H9 (cell line): ENCODE results near the gene FGD5. TPM values are rescaled to one million over a fixed set of nuclear protein-coding genes. Genes with fewer than 3 reads are reported as not detected.

Experiments used
- DNase-seq: peaks from one replicate; pipeline ENCODE4 v3.0.0-alpha.2; 2017
- H2AFZ ChIP-seq: one replicate; pipeline ENCODE4 v1.6.1; 2013; ENCODE audit warnings: mild to moderate bottlenecking, low read length, control low read depth, moderate library complexity
- H2AK5ac ChIP-seq: 2 replicates; pipeline ENCODE4 v1.6.1; 2013; ENCODE audit warnings: low read length, control low read depth, mixed read lengths; ENCODE audit not compliant: insufficient read length
- H2BK120ac ChIP-seq: one replicate; pipeline ENCODE4 v1.6.1; 2013; ENCODE audit warnings: low read depth, mild to moderate bottlenecking, low read length, control low read depth, inconsistent platforms; ENCODE audit not compliant: poor library complexity, severe bottlenecking
- H2BK12ac ChIP-seq: 2 replicates; pipeline ENCODE4 v1.6.1; 2013; ENCODE audit warnings: low read length, control low read depth, mixed read lengths, low read depth; ENCODE audit not compliant: insufficient read length
- H2BK15ac ChIP-seq: 2 replicates; pipeline ENCODE4 v1.6.1; 2013; ENCODE audit warnings: low read depth, low read length, control low read depth
- H2BK20ac ChIP-seq: one replicate; pipeline ENCODE4 v1.6.1; 2013; ENCODE audit warnings: low read depth, mild to moderate bottlenecking, low read length, control low read depth, inconsistent platforms; ENCODE audit not compliant: poor library complexity, severe bottlenecking
- H2BK5ac ChIP-seq: 2 replicates; pipeline ENCODE4 v1.6.1; 2013; ENCODE audit warnings: low read length, control low read depth, mixed read lengths; ENCODE audit not compliant: insufficient read length
- H3K14ac ChIP-seq: 2 replicates; pipeline ENCODE4 v1.6.1; 2013; ENCODE audit warnings: low read length, control low read depth; ENCODE audit not compliant: insufficient read depth
- H3K18ac ChIP-seq: 2 replicates; pipeline ENCODE4 v1.6.1; 2013; ENCODE audit warnings: low read depth, mild to moderate bottlenecking, mixed read lengths, low read length, control low read depth; ENCODE audit not compliant: insufficient read length
- H3K23ac ChIP-seq: 2 replicates; pipeline ENCODE4 v1.6.1; 2013; ENCODE audit warnings: low read length, control low read depth, mixed read lengths, low read depth; ENCODE audit not compliant: insufficient read length
- H3K23me2 ChIP-seq: 2 replicates; pipeline ENCODE4 v1.6.1; 2013; ENCODE audit warnings: low read depth, mild to moderate bottlenecking, mixed read lengths, low read length, control low read depth; ENCODE audit not compliant: insufficient read length, poor library complexity, severe bottlenecking
- H3K27ac ChIP-seq: 2 replicates; pipeline ENCODE4 v1.5.1; 2013; ENCODE audit warnings: low read length, control low read depth, mixed read lengths, low read depth; ENCODE audit not compliant: insufficient read length
- H3K27me3 ChIP-seq: 2 replicates; pipeline ENCODE4 v1.6.1; 2013; ENCODE audit warnings: low read length, control low read depth, inconsistent platforms; ENCODE audit not compliant: insufficient read depth
- H3K4ac ChIP-seq: 2 replicates; pipeline ENCODE4 v1.6.1; 2013; ENCODE audit warnings: low read depth, mild to moderate bottlenecking, control low read depth, inconsistent platforms, low read length, moderate library complexity
- H3K4me1 ChIP-seq: 2 replicates; pipeline ENCODE4 v1.6.1; 2013; ENCODE audit warnings: low read length, control low read depth, inconsistent platforms; ENCODE audit not compliant: insufficient read depth
- H3K4me2 ChIP-seq: 2 replicates; pipeline ENCODE4 v1.6.1; 2013; ENCODE audit warnings: low read length, control low read depth, mixed read lengths; ENCODE audit not compliant: insufficient read length, insufficient read depth
- H3K56ac ChIP-seq: 2 replicates; pipeline ENCODE4 v1.6.1; 2013; ENCODE audit warnings: low read depth, mild to moderate bottlenecking, mixed read lengths, low read length, control low read depth; ENCODE audit not compliant: insufficient read length
- H3K79me1 ChIP-seq: 2 replicates; pipeline ENCODE4 v1.6.1; 2013; ENCODE audit warnings: low read depth, mild to moderate bottlenecking, moderate library complexity, low read length, control low read depth, inconsistent platforms; ENCODE audit not compliant: insufficient read depth, poor library complexity, severe bottlenecking
- H3K79me2 ChIP-seq: 2 replicates; pipeline ENCODE4 v1.6.1; 2013; ENCODE audit warnings: low read length, control low read depth, inconsistent platforms; ENCODE audit not compliant: insufficient read depth
- H3K9ac ChIP-seq: 2 replicates; pipeline ENCODE4 v1.6.1; 2013; ENCODE audit warnings: low read length, control low read depth, mixed read lengths; ENCODE audit not compliant: insufficient read length; ENCODE audit errors: extremely low read depth
- H3K9me3 ChIP-seq: one replicate; pipeline ENCODE4 v1.6.1; 2013; ENCODE audit warnings: low read depth, low read length, inconsistent platforms; ENCODE audit not compliant: control insufficient read depth
- H3T11ph ChIP-seq: one replicate; pipeline ENCODE4 v1.6.1; 2013; ENCODE audit warnings: mild to moderate bottlenecking, low read length, control low read depth, inconsistent platforms
- H4K20me1 ChIP-seq: one replicate; pipeline ENCODE4 v1.6.1; 2013; ENCODE audit not compliant: control insufficient read depth, insufficient read length, insufficient read depth
- H4K5ac ChIP-seq: 2 replicates; pipeline ENCODE4 v1.6.1; 2013; ENCODE audit warnings: low read depth, mild to moderate bottlenecking, mixed read lengths, low read length, control low read depth; ENCODE audit not compliant: insufficient read length
- H4K8ac ChIP-seq: replicated peaks from 2 replicates; pipeline ENCODE4 v1.6.1; 2013; ENCODE audit warnings: low read length, control low read depth, mixed read lengths, low read depth; ENCODE audit not compliant: insufficient read length
- H4K91ac ChIP-seq: 2 replicates; pipeline ENCODE4 v1.6.1; 2013; ENCODE audit warnings: low read depth, mild to moderate bottlenecking, moderate library complexity, mixed read lengths, low read length, control low read depth; ENCODE audit not compliant: insufficient read length
- H3K27ac Mint-ChIP-seq, 3 experiments: 2 replicates in 2 of 3; 3 replicates in 1 of 3; pipeline ENCODE4 v1.8.0; 2020 to 2021; ENCODE audit warnings: mixed read lengths in 3 of 3, mild to moderate bottlenecking in 1 of 3, moderate library complexity in 1 of 3
- H3K27me3 Mint-ChIP-seq: 2 replicates; pipeline ENCODE4 v1.8.0; 2021; ENCODE audit warnings: low read depth, mild to moderate bottlenecking, moderate library complexity, mixed read lengths
- H3K36me3 Mint-ChIP-seq, 3 experiments: 2 replicates in 2 of 3; 3 replicates in 1 of 3; pipeline ENCODE4 v1.8.0; 2020 to 2021; ENCODE audit warnings: low read depth in 3 of 3, mixed read lengths in 3 of 3; ENCODE audit not compliant: insufficient read depth in 1 of 3
- H3K4me1 Mint-ChIP-seq, 2 experiments: 2 replicates each; pipeline ENCODE4 v1.8.0; 2020; ENCODE audit warnings: mixed read lengths in 2 of 2
- H3K4me3 Mint-ChIP-seq, 2 experiments: 2 replicates in 1 of 2; 3 replicates in 1 of 2; pipeline ENCODE4 v1.8.0; 2020 to 2021; ENCODE audit warnings: mild to moderate bottlenecking in 2 of 2, mixed read lengths in 2 of 2, moderate library complexity in 1 of 2
- H3K9me3 Mint-ChIP-seq, 2 experiments: 2 replicates in 1 of 2; 3 replicates in 1 of 2; pipeline ENCODE4 v1.8.0; 2020; ENCODE audit warnings: mild to moderate bottlenecking in 2 of 2, mixed read lengths in 2 of 2, moderate library complexity in 1 of 2
- WGBS: extraction: QIAGEN DNeasy Blood & Tissue Kit; methylation state at CpG from one replicate; pipeline ENCODE4 v1.1.7; 2013; ENCODE audit warnings: missing lambda C conversion rate, low lambda C conversion rate, mixed read lengths; ENCODE audit not compliant: insufficient read length; ENCODE audit errors: extremely low coverage; 5-methylcytosine and 5-hydroxymethylcytosine counted together
- total RNA-seq: library from RNA; stranded (reverse); gene quantifications from 2 replicates; pipeline ENCODE4 v1.2.1, GENCODE V29; 2021
- TF ChIP-seq, protein P1 (sequence below): fragments of 200-600 bp; sonication (generic); conservative IDR thresholded peaks from 3 replicates; pipeline ENCODE4 v1.8.0; 2021; ENCODE audit warnings: antibody characterized with exemption, mild to moderate bottlenecking

Gene FGD5
- total RNA-seq, 1 experiment from 2014 or later, result 7.8 TPM

DNA sequence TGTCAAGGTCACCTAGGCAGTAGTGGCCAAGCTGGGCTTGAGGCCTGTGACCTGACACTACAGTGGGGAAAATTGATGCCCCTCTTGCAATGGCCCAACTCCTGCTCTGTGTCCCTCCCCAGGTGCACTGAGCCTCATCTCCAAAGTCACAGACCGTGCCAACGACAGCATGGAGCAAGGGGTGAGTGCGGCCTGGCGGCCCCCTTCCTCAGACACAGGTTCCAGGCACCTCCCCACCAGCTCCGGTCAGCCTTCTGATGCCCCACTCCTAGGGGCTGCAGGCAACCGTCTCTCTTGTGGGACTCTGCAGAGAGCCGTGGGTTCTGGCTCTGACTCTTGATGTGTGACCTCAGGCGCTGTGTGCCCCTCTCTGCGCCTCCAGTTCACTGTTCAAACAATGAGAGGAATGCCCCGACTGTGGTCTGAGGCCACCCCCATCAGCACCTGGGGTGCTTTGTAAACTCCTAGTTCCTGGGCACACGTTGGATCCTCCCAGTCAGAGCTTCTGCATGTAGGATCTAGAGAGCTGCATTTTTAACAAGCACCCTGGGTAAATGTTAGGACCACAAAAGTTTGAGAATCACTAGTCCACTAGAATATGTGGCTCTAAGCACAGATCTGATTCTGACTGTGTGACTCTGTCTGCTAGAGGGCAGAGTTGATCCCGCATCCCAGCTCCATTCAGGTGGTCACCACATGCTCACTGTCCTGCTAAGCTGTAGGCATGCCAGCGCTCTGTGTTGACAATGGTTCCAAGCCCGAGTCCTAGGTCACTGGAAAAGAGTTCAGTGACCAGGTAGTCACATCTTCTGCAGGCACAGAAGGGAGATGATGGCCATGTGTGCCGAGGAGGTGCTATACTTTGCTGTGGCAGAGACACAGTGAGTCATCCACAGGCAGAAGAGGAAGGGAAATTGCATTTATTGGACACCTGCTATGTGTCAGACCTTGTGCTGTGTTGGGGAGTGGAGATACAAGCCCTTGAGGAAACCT lies 82.4 kb downstream of the FGD5 start:
- no peak overlapping the region for H2AFZ ChIP-seq
- H3K79me1 ChIP-seq, result no peaks in the 10 kb centered on the region
- peak overlapping the region; percentile 56 to 83 (median 57); a peak in 4 of 7 replicates for H3K27ac Mint-ChIP-seq
- H4K5ac ChIP-seq, result no peak overlapping the region
- H2BK15ac ChIP-seq, result no peak overlapping the region
- H4K20me1 ChIP-seq, result no peaks in the 10 kb centered on the region
- H4K8ac ChIP-seq, result no peak overlapping the region
- H3K4me2 ChIP-seq, result no peak overlapping the region
- no peak overlapping the region for H2BK20ac ChIP-seq
- H3K23me2 ChIP-seq, result no peaks in the 10 kb centered on the region
- H2BK5ac ChIP-seq, result no peak overlapping the region
- no peak overlapping the region for H3T11ph ChIP-seq
- H3K79me2 ChIP-seq, result no peaks in the 10 kb centered on the region
- H3K27me3 ChIP-seq, result no peaks in the 10 kb centered on the region
- H2BK120ac ChIP-seq, result no peak overlapping the region
- H3K27me3 Mint-ChIP-seq, result peaks cover 5% of the 10 kb centered on the region
- H3K4me1 ChIP-seq, result peaks cover 2% of the 10 kb centered on the region; the same call in 1 of the 2 replicates
- peaks cover 33 to 35% of the 10 kb centered on the region in 2 experiments for H3K4me1 Mint-ChIP-seq
- H3K18ac ChIP-seq, result peak overlapping the region; percentile 35
- TF ChIP-seq, protein P1, sequence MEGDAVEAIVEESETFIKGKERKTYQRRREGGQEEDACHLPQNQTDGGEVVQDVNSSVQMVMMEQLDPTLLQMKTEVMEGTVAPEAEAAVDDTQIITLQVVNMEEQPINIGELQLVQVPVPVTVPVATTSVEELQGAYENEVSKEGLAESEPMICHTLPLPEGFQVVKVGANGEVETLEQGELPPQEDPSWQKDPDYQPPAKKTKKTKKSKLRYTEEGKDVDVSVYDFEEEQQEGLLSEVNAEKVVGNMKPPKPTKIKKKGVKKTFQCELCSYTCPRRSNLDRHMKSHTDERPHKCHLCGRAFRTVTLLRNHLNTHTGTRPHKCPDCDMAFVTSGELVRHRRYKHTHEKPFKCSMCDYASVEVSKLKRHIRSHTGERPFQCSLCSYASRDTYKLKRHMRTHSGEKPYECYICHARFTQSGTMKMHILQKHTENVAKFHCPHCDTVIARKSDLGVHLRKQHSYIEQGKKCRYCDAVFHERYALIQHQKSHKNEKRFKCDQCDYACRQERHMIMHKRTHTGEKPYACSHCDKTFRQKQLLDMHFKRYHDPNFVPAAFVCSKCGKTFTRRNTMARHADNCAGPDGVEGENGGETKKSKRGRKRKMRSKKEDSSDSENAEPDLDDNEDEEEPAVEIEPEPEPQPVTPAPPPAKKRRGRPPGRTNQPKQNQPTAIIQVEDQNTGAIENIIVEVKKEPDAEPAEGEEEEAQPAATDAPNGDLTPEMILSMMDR, result no peak
- peaks cover 9 to 10% of the 10 kb centered on the region in 2 experiments for H3K9me3 Mint-ChIP-seq
- no peak overlapping the region for H2AK5ac ChIP-seq
- no peak overlapping the region; a peak in 1 of 5 replicates for H3K4me3 Mint-ChIP-seq
- peaks cover 7 to 21% (median 19%) of the 10 kb centered on the region in 3 experiments for H3K36me3 Mint-ChIP-seq
- no peak overlapping the region for H4K91ac ChIP-seq
- no peak overlapping the region for H3K23ac ChIP-seq
- H3K4ac ChIP-seq, result no peak overlapping the region
- no peak overlapping the region for H3K9ac ChIP-seq
- no peak overlapping the region for H3K56ac ChIP-seq
- no CpG with 5 or more reads among the region's 15 CpGs for WGBS
- no peak overlapping the region for H2BK12ac ChIP-seq
- no peak overlapping the region for H3K14ac ChIP-seq
- H3K27ac ChIP-seq, result no peak overlapping the region
- DNase-seq, result no peak
- no peaks in the 10 kb centered on the region for H3K9me3 ChIP-seq
